NCI-H1105 (cell line): ENCODE measurements around the gene TMEM242.
A peak's percentile ranks its signal among the peaks of the same experiment; 100 is the strongest.
"Not testable (repeated sequence)": the region's sequence is repeated elsewhere in the genome, so short reads cannot be mapped to it uniquely, and the experiment has no call there.

ENCODE experiments used
- DNase-seq: peaks from one replicate; lab custom pipeline; 2025; lab: John Stamatoyannopoulos, UW

The TMEM242 gene

DNA sequence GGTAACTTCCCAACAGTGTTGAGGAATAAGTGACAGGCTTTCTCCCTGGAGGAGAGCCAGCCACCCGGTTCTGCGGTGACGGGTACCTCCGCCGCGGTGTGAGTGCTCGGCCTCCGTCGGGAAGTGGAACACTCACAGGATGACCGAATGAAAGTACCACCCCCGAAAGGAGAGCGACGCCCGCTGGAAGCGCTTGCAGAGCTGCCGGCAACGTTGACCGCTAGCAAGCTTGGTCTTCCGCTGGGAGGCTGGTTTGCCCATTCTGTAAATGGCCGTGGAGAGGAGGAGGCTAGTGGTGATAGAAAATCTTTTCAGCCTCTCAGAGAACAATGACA is 614 bp upstream of the TMEM242 start:
- DNase-seq, result no peak

DNA sequence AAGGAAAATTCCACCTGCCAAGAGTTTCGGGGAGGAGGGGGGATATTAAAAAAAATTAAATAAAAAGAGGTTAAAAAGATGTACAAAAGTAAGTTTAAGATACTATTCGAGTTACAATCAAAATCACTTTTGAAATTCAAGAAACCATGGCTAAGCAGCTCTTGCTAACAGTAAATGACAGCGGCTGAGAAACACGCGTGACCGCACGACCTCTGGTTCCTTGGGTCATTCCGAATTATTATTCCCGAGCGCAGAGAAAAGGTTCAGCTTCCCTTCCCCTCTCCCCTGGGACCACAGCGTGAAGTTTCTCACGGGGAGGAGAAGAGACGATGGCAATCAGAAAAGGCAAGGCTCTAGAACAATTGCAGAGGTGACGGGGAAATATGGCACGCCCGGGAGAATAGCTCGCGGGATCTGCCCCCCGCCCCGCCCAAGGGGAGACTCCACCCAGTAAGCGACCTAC is 496 bp downstream of the TMEM242 start:
- DNase-seq, result no peak

DNA sequence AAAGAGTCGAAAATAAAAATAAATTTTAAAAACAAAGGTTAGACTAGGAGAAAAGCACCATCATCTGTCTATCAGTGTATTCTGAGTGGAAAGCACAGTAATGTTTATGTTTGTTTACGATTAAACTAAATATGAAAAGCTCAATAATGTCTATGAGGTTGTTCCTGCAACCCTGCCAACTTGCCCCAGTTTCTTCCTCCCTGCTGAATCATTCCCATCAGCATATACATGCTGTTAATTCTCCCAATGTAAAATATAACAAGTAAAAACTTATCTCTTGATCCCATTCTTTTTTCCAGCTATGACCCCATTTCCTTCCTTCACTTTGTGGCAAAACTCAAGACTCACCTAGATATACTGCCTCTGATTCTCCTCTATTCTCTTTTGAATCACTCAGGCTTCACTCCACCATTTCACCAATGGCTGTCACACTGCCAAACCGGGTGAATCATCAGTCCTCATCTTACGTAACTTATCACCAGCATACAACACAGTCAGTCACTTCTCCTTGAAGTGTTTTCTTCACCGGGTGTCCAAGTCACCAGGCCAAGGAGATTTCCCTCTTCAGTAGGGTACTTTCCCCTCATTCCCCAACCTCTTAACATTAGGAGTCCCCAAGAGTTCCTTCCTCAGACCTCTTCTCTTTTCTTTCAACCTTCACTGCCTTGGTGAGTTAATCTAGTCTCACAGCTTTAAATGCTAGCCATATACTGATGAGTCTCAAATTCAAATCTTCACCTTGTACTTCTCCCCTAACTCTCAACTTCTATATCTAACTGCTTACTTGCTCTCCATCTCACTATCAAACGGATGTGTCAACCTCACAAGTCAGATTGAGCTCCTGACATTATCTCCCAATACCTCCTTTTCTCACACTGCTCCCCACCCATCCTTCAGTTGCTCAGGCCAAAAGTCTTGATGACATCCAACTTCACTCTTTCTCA is 6.2 kb downstream of the TMEM242 start:
- no peak for DNase-seq

DNA sequence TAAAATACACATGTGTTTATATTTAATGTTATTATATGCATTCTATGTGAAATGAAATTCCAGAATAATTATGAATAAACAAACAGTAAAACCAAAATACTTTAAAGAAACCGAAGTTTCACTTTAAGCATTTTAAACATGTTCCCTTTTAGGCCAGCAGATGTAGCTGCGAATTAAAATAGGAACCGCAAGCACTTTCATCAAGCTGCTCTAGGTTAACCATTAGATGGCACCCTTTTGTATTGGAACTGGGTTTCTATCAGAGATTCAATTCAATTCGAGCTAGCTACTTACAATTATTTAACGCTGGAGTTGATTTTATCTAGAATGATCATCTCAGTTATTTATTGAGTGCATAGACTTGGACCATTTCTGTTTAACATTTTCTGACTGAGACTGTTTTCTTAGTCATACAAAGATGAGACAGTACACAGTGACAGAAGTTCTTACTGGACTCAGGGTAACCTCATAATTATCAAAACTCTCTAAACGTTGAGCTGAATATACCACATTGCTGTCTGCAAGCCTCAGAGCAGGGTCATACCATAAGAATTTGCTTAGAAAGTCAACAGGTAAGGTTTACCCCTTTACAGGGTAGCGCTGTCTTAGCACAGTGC is 8.5 kb downstream of the TMEM242 start:
- no peak for DNase-seq

DNA sequence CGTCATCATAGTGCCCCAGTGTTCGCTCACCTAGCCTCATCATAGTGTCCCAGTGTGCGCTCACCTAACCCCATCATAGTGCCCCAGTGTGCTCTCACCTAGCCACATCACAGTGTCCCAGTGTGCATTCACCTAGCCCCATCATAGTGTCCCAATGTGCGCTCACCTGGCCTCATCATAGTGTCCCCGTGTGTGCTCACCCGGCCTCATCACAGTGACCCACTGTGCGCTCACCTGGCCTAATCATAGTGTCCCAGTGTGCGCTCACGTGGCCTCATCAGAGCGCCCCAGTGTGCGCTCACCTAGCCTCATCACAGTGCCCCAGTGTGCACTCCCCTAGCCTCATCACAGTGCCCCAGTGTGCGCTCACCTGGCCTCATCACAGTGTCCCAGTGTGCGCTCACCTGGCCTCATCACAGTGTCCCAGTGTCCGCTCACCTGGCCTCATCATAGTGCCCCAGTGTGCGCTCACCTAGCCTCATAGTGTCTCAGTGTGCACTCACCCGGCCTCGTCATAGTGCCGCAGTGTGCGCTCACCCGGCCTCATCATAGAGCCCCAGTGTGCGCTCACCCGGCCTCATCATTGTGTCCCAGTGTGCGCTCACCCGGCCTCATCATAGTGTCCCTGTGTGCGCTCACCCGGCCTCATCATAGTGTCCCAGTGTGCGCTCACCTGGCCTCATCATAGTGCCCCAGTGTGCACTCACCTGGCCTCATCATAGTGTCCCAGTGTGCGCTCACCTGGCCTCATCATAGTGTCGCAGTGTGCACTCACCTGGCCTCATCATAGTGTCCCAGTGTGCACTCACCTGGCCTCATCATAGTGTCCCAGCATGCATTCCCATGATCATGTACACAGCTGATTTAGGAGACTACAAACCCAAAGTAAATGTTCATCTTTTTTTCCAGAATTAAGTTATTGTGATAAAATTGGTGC is 9.5 kb downstream of the TMEM242 start:
- DNase-seq, result no peak

DNA sequence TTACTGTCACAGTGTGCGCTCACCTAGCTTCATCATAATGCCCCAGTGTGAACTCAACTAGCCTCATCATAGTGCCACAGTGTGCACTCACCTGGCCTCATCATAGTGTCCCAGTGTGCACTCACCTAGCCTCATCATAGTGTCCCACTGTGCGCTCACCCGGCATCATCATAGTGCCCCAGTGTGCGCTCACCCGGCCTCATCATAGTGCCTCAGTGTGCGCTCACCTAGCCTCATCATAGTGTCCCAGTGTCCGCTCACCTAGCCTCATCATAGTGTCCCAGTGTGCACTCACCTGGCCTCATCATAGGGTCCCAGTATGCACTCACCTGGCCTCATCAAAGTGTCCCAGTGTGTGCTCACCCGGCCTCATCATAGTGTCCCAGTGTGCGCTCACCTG is 10.6 kb downstream of the TMEM242 start:
- no peak for DNase-seq

DNA sequence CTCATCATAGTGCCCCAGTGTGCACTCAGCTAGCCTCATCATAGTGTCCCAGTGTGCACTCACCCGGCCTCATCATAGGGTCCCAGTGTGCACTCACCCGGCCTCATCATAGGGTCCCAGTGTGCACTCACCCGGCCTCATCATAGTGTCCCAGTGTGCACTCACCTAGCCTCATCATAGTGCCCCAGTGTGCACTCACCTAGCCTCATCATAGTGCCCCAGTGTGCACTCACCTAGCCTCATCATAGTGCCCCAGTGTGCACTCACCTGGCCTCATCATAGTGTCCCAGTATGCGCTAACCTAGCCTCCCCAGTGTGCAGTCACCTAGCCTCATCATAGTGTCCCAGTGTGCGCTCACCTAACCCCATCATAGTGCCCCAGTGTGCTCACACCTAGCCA is 12.6 kb downstream of the TMEM242 start:
- not testable (repeated sequence) for DNase-seq

DNA sequence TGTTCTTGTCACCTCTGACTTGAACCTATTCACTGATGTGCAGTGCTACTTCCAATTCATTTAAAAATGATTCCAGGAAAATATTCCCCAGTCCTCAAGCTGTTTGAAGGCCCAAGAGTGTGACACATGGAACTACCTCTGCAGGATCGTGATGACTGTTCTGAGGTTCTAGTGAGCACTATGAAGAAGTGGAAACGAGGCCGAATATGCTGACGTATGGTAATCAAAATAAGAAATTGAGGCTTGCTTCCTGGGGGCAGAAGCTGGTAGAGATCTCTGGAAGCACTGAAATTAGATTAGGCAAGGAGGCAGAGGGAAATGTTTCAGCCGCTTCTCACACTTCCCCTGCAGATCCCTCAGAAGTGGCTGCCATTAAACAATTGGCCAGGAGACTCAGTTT is 15.7 kb downstream of the TMEM242 start:
- DNase-seq, result no peak

DNA sequence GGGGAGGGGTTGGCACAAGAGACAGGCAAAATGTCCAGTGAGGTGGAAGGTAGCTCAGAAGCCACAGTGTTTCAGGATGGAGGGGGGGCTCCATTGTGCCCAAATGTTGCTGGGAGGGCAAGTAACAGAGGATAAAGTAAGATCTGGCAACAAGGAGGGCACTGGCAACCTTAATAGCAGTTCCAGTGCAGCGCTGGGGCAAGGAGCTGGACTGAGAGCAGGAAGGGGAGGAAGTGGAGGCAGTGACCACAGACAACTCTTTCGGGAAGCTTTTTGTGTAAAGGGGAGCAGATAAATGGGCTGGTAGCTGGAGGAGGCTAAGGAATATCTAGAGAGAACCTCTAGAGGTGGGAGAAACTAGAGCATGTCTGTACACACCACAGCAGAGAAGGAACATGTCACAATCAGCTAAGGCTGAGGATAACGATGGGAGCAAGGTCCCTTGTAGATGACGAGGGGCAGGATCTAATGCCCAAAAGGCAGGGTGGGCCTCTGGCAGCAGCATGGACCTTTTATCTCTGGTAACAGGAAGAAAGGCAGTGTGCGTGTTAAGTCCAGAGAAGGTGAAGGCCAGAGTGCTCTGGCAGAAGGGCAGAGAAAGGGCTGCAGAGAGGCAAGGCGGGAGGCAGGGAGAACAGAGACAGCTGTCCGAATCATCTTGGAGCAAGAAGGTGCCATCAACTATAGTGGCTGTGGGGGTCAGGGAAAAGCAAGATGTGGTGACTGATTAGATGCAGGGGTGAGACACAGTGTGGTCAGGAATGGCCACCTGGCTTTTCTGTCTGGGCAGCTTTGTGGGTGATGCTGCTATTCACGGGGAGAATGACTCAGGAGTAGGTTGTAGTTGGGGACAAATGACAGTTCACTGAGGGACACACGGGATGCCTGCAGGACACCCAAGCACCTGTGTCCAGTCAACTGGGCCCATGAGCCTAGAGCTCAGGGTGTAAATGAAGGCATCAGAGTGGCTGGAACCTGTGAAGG is 17.4 kb downstream of the TMEM242 start:
- no peak for DNase-seq

DNA sequence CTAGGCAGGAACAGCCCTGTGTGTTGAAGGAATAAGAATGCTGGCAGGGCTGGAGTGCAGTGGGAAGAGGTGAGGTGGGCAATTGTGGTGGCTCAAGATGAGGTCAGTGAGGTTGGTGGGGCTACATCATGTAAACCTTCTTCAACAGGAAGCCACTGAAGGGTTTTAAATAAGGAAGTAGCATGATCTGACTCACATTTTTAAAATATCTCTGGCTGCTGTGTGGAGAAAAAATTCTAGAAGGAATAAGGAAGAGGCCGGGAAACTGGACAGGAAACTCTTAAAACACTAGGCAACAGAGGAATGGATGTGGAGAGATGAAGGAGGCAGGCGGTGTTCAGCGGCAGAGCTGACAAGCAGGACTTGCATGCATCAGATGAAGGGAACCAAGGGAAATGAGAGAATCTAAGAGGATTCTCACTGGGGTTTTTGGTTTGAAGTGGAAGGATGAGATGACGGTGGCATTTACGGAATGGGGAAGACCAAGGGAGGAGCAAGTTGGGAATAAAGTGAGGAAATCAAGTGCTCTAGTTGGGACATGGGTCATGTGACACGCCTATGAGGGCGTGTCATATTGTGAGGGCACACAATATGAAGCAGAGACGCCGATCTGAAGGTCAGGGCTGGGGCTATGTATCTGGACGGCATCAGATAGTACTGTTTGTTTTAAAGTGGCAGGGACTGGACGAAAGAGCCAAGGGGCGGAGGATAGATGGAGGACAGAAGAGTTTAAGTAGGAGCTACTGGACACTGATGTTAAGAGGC is 18.2 kb downstream of the TMEM242 start:
- no peak for DNase-seq

DNA sequence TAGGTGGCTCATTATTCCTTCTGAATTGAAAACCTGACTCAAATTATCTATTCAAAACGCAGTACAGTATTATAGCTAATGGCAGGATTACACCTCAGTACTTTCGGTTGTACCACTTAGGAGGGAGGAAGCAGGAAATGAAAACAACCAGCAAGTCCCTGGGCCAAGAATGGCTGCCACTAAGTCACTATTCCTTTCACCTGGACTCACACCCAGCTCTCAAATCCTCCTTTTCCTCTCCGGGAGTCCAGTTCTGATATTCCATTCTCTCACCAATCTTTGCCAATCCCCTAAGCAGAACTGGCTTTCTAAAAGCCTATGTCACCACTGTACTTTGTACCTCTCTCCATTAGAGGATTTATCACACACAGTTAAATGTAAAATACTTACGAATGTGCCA is 20.6 kb downstream of the TMEM242 start:
- DNase-seq, result no peak

DNA sequence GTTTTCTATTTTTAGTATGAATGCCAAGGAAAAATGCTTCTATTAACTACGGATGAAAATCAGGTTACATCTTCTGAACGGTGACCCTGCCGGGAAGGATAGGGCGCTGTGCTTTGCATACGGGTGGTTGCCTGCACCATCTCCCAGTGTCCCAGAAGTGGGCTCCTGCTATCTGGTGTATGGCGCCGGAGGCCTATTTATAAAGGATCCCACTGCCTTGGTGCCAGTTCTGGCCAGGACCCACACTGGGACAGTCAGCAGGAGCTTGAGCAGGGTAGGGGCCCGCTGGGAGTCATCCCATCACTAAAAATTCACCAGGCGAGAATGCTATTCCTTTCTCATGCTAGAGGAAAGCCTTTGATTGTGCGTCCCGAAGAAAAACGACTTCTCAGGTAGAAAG is 22.9 kb downstream of the TMEM242 start:
- no peak for DNase-seq

DNA sequence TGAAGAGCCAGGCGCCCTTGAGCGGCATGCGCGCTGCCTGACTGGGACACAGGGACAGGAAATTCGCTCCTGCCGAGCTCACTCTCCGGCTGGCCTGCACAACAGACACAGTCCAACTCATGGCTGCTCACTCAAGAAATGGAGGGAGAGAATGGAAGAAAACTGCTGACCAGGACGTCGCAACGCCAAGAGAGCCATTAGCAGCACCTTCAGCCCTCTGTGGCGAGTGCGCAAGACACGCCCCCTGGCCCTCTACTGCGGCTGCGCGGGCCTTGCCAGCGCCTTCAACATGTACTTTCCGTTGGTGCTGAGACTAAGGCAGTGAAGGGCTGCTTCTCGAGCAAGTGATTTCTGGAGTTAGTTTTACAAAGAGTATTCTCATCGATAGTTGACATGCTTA is 23.3 kb downstream of the TMEM242 start:
- no peak for DNase-seq

DNA sequence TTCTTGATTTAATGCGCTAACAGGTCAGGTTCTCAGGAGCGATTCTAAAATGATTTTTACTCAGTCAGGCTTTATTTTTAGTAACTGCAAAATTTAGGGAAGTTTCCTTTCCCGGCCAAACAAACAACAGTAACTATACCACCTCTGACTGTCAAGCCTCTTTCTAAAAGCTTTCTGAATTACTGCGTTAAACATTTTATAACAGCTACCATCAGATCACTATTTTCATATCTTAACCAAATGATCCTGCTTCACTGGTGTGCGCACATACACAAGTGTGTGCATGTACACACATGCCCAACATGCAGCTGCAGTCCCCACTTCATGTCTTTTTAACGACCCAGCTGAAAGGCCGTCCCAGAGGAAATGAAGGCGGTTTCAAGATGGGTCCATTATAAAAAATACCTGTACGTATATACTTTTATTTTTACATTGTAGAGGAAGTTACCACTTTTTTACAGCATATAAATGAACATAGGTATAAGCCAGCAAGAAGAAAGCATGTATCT is 25.0 kb downstream of the TMEM242 start:
- DNase-seq, result peak; percentile 76

DNA sequence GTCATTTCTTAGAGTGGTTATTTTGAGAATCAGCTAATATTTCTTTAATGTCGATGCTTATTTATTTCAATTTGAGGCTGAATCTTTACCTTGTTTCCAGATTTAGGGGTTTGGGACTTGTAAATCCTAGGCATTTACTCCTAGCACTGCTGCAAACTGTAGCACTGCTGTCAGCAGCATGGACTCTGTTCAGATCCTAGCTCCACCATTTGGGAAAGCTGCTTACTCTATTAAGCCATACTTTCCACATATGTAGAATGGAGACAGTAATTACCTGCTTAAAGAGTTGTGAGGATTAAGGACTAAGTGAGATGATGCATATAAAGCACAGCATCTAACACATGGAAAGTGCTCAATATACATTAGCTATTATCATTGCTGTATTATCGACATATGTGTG is 28.7 kb downstream of the TMEM242 start:
- no peak for DNase-seq

DNA sequence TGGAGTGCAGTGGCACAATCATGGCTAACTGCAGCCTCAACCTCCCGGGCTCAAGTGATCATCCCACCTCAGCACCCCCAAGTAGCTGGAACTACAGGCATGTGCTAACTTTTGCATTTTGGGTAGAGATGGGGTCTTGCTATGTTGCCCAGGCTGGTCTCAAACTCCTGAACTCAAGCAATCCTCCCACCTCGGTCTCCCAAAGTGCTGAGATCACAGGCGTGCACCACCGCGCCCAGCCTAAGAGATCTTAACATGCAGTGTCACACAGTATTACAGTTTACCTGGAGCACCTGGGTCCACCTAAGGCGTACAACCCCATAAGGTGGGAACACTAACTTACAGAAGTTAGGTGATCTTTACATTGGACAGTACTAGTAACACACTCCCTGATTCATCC is 29.5 kb downstream of the TMEM242 start:
- DNase-seq, result no peak

DNA sequence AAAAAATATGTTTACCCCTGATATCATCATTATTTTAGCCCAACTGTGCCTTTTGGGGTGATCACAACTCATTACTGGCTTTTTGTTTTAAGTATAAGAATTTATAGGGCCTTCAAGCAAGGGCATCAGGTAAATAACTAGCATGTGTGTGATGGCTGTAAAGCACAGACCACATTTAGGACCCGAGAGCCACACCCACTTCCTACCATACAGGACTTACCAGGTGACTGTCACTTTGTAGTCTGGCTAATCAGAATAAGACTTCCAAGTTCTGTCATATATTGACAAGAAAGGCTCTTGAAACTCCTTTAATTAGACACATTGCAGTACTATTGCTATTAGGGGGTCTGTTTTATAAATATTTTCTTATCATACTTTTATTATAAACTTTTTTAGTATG is 31.1 kb downstream of the TMEM242 start:
- no peak for DNase-seq

DNA sequence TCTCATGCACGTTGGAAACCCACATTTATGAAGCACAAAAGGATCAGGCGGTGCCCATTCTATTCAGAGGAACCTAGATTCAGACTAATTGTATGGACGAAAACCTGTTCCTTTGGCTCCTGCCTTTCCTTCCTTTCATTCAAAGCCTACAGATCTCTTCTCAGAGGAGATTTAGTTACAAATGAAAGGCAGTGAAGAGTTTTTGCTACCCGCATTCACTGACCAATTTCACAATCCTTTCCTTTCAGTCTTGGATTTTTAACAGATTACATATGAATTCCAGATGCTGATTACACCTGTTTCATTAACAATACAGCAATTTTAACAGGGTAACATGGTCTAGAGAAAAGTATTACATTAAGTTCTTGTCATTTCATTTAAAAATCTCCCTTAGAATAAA is 32.0 kb downstream of the TMEM242 start:
- DNase-seq, result no peak

DNA sequence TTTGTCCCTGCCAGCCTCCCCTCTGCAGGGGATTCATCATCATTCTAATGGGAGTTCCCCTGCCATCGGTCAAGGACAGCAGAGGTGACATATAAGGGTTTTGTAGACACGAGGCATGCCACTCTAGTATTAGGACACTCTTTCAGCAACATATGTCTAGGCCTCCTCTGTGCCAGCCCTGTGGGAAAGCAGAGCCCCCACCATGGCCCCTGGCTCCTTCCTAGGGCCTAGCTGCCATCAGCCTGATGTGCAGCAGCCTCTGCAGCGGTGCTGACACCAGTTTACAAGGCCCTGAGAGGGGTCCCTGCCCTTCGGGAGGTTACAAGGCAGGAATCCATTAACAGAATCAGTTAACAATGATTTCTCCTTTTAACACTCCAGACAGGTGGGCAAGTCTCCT is 32.5 kb downstream of the TMEM242 start:
- DNase-seq, result no peak

DNA sequence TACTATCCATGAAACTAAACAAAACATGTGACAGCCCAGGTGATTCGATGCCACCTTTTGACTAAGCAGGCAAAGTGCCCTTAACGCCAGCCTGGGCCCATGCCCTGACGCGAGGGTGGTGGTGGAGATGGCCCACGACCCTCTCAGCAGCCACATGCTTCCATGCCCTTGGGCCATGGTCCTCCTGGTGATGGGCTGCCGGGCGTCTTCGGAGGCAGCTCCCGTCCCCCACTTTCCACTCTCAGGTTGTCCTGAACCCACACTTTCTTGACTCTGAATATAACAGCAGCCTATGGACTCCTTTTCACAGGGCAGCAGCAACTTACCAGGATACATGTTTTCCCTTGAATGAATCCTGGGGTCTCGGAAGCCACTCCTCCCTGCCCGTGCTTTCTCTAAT is 33.6 kb downstream of the TMEM242 start:
- DNase-seq, result no peak
